HUES64 (cell line): Measurements from ENCODE around the gene CCDC124. TPM values are rescaled to one million over a fixed set of nuclear protein-coding genes. Genes with fewer than 3 reads are reported as not detected.
"Not testable (repeated sequence)": the region's sequence is repeated elsewhere in the genome, so short reads cannot be mapped to it uniquely, and the experiment has no call there.

Source experiments
- H3K27ac ChIP-seq: 2 replicates; pipeline ENCODE4 v1.7.0; 2013; ENCODE audit warnings: low read depth, low read length, inconsistent platforms
- H3K27me3 ChIP-seq: 2 replicates; pipeline ENCODE4 v1.6.1; 2013; ENCODE audit warnings: mild to moderate bottlenecking, low read length; ENCODE audit not compliant: insufficient read depth
- H3K36me3 ChIP-seq: 2 replicates; pipeline ENCODE4 v1.6.1; 2013; ENCODE audit warnings: mild to moderate bottlenecking, low read length; ENCODE audit not compliant: insufficient read depth
- H3K4me1 ChIP-seq: 2 replicates; pipeline ENCODE4 v1.6.1; 2013; ENCODE audit warnings: mild to moderate bottlenecking, low read length, moderate library complexity; ENCODE audit not compliant: insufficient read depth
- H3K4me3 ChIP-seq: 2 replicates; pipeline ENCODE4 v1.5.1; 2013; ENCODE audit warnings: mild to moderate bottlenecking, low read length, moderate library complexity
- H3K9ac ChIP-seq: 2 replicates; pipeline ENCODE4 v1.6.1; 2013; ENCODE audit warnings: mild to moderate bottlenecking, low read depth, low read length
- H3K9me3 ChIP-seq: 2 replicates; pipeline ENCODE4 v1.6.1; 2013; ENCODE audit warnings: low read depth, low read length; ENCODE audit not compliant: insufficient read depth
- WGBS: fragments of 150-250, 120-280 bp; methylation state at CpG from one replicate; pipeline ENCODE4 v1.1.7; 2013; ENCODE audit warnings: missing lambda C conversion rate; 5-methylcytosine and 5-hydroxymethylcytosine counted together
- polyA plus RNA-seq, 2 experiments: library from polyadenylated mRNA; stranded (reverse); fragments of 50-300 nt; gene quantifications; one replicate each; pipeline ENCODE4 v1.2.3, GENCODE V29; 2013

Gene CCDC124, protein sequence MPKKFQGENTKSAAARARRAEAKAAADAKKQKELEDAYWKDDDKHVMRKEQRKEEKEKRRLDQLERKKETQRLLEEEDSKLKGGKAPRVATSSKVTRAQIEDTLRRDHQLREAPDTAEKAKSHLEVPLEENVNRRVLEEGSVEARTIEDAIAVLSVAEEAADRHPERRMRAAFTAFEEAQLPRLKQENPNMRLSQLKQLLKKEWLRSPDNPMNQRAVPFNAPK
- 83.3 TPM for polyA plus RNA-seq (2013, experiment 1 of 2)
- 91.5 TPM for polyA plus RNA-seq (2013, experiment 2 of 2)

DNA sequence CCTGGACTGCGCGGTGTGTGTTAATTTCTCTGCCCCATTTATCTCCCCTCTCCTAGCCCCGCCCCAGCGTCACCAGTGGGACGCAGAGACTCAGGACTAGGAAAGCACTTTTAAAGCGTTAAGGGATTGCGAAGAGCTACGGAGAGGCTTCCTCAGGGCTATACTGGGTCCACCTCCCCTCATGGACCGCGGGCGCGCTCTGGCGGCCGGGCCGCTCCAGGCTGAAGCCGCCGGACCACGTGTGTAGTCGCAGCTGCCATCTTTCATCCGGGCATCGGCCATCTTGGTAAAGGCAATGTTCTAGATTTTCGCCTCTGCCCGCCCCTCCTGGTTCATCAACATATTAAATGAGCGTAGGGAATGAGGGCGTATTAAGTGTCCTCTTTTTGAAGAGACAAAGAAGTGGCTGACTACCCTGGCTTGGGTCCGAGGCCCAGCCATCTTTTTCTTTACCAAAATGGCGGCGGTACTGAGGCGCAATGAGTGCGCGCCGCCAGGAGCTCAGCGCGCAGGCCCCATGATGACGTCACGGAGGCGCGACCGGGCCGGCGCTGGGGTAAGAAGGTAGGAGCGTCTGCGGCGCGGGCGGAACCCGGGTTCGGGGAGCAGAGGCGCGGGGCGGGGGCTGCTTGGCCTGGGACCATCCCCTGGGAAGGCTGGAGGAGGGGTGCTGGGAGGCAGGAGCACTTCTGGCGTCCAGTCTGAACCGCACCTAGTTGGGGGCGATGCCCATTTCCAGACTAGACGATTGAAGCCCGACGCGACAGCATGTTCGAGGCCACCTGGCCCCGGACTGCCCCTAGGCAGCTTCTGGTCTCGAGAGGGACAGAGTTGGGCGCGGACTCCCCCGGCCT is at the start of gene CCDC124:
Gene CCDC124, plus strand, starts transcription at position 531 of the 854 bp plus-strand sequence. CDS start 3,406 bp downstream, outside the sequence.
- no peaks in the 10 kb centered on the region for H3K27me3 ChIP-seq
- H3K9ac ChIP-seq, result peak within 1 kb of the TSS; percentile 93
- H3K36me3 ChIP-seq, result peaks cover 9% of the 10 kb centered on the region; the same call in 1 of the 2 replicates
- peak within 1 kb of the TSS; percentile 93 for H3K4me3 ChIP-seq
- peaks cover 10% of the 10 kb centered on the region for H3K4me1 ChIP-seq
- peak within 1 kb of the TSS; percentile 96 for H3K27ac ChIP-seq
- under 1% methylated on average over 64 of the region's 64 CpGs for WGBS
- no peaks in the 10 kb centered on the region for H3K9me3 ChIP-seq

GRCh38 chr19:17883627-17884410 is 49.0 kb upstream of the CCDC124 start:
- Histone ChIP-seq H3K36me3 (no peaks in the 10 kb centered on the region), H3K9ac (no peak overlapping the region), H3K27me3 (no peaks in the 10 kb centered on the region), H3K9me3 (no peaks in the 10 kb centered on the region), H3K27ac (no peak overlapping the region), H3K4me3 (no peak overlapping the region), H3K4me1 (no peaks in the 10 kb centered on the region)
- WGBS, result 80% methylated on average over 33 of the region's 33 CpGs

- Histone ChIP-seq H3K36me3 (no peaks in the 10 kb centered on the region), H3K27me3 (no peaks in the 10 kb centered on the region), H3K9ac (no peak overlapping the region), H3K4me1 (no peaks in the 10 kb centered on the region), H3K27ac (no peak overlapping the region), H3K9me3 (no peaks in the 10 kb centered on the region), H3K4me3 (no peak overlapping the region)
- 87% methylated on average over 4 of the region's 7 CpGs for WGBS
Measured at GRCh38 chr19:17886515-17886914, 46.3 kb upstream of the CCDC124 start.

DNA sequence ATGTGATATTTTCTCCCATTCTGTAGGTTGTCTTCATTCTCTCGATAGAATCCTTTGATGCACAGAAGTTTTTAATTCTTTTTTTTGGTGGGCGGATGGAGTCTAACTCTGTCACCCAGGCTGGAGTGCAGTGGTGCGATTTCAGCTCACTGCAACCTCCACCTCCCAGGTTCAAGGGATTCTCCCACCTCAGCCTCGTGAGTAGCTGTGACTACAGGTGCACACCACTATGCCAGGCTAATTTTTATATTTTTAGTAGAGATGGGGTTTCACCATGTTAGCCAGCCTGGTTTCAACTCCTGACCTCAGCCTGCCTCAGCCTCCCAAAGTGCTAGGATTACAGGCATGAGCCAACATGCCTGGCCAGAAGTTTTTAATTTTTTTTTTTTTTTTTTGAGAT is 45.6 kb upstream of the CCDC124 start:
- H3K4me3 ChIP-seq, H3K9ac ChIP-seq, H3K27me3 ChIP-seq, H3K27ac ChIP-seq, H3K4me1 ChIP-seq, H3K9me3 ChIP-seq, H3K36me3 ChIP-seq: not testable (repeated sequence)
- 81% methylated on average over 4 of the region's 4 CpGs for WGBS

DNA sequence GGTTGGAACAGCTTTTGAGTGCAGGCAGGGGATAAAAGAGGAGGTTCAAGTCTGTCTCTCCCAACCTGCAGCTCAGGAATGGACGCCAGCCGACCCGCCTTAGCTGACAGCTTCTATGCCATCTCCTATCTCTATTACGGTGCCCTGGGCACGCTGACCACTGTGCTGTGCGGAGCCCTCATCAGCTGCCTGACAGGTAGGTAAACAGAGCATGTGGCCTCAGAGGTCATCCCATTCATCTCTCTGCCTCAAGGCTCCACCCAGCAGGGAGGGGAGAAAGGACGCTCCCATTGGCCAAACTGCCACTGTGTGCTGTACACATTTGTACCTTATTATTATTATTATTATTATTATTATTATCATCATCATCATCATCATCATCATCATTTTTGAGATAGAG is 44.6 kb upstream of the CCDC124 start:
- no peaks in the 10 kb centered on the region for H3K4me1 ChIP-seq
- H3K27me3 ChIP-seq, result no peaks in the 10 kb centered on the region
- no peak overlapping the region for H3K4me3 ChIP-seq
- no peaks in the 10 kb centered on the region for H3K9me3 ChIP-seq
- H3K36me3 ChIP-seq, result no peaks in the 10 kb centered on the region
- 77% methylated on average over 6 of the region's 7 CpGs for WGBS
- no peak overlapping the region for H3K27ac ChIP-seq
- no peak overlapping the region for H3K9ac ChIP-seq

DNA sequence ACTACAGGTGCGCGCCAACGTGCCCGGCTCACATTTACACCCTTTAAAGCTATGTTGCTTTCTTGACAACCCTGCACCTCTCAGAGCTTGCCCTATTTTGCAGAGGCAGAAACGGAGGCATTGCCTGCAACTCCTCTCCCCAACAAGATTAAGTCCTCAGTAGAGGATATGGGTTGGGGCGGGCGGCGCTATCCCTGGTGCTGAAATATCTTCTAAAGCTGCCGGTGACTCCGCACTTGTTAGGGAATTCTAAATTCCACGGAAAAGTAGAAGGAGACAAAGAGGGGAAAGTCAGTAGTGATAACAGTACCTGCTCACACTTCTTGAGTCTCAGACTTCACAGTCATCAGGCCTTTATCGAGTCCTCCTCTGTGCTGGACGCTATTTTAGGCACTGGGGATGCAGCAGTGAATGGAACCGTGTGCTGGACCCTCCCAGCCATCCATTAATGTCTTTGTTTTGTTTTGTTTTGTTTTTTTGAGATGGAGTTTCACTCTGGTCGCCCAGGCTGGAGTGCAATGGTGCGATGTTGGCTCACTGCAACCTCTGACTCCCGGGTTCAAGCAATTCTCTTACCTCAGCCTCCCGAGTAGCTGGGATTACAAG is 43.1 kb upstream of the CCDC124 start:
- Histone ChIP-seq H3K9me3 (no peaks in the 10 kb centered on the region), H3K27ac (no peak overlapping the region), H3K4me1 (no peaks in the 10 kb centered on the region), H3K36me3 (no peaks in the 10 kb centered on the region), H3K27me3 (no peaks in the 10 kb centered on the region), H3K9ac (no peak overlapping the region), H3K4me3 (no peak overlapping the region)
- WGBS, result 25% methylated on average over 17 of the region's 18 CpGs

GRCh38 chr19:17893766-17894165 is 39.0 kb upstream of the CCDC124 start:
- Histone ChIP-seq H3K27me3 (no peaks in the 10 kb centered on the region), H3K4me3 (no peak overlapping the region)

DNA sequence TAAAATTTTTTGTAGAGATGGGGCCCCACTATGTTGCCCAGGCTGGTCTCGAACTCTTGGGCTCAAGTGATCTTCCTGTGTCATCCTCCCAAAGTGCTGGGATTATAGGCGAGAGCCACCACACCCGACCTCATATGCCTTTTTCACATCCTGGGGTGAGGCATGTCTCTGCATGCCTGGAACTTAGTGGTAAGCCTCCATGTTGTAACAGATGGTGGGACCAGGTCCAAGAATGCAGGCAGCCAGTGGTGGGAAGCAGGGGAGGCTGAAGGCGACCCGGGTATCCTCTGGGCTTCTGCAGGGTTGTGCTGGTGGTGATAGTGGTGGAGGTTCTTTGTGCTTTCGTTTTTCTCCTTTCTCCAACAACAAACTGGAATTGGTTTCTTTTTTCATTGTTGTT is 30.1 kb upstream of the CCDC124 start:
- Histone ChIP-seq H3K27ac (no peak overlapping the region), H3K36me3 (no peaks in the 10 kb centered on the region), H3K9me3 (peaks cover 2% of the 10 kb centered on the region), H3K4me1 (no peaks in the 10 kb centered on the region), H3K9ac (no peak overlapping the region), H3K4me3 (no peak overlapping the region), H3K27me3 (no peaks in the 10 kb centered on the region)
- 92% methylated on average over 5 of the region's 6 CpGs for WGBS

More at GRCh38 chr19:17893766-17894165, 39.0 kb upstream of the CCDC124 start:
- Histone ChIP-seq H3K9me3 (no peaks in the 10 kb centered on the region), H3K9ac (no peak overlapping the region), H3K4me1 (no peaks in the 10 kb centered on the region), H3K27ac (no peak overlapping the region), H3K36me3 (no peaks in the 10 kb centered on the region)
- WGBS, result 86% methylated on average over 9 of the region's 9 CpGs

DNA sequence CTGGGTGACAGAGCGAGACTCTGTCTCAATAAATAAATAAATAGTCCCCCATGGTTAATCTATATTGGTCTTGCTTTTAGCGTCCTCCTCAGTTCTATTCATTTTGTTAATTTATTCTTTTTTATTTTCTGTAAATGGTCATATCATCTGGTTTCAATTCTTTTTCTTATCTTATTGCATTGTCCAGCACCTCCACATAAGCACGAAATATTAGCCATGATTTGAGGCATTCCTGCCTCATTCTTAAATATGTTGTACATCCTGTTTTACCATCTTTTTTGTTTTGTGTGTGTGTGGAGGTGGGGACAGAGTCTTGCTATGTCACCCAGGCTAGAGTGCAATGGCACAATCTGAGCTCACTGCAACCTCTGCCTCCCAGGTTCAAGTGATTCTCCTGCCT is 24.6 kb upstream of the CCDC124 start:
- Histone ChIP-seq H3K9me3 (peaks cover 9% of the 10 kb centered on the region), H3K9ac (no peak overlapping the region), H3K36me3 (no peaks in the 10 kb centered on the region)

DNA sequence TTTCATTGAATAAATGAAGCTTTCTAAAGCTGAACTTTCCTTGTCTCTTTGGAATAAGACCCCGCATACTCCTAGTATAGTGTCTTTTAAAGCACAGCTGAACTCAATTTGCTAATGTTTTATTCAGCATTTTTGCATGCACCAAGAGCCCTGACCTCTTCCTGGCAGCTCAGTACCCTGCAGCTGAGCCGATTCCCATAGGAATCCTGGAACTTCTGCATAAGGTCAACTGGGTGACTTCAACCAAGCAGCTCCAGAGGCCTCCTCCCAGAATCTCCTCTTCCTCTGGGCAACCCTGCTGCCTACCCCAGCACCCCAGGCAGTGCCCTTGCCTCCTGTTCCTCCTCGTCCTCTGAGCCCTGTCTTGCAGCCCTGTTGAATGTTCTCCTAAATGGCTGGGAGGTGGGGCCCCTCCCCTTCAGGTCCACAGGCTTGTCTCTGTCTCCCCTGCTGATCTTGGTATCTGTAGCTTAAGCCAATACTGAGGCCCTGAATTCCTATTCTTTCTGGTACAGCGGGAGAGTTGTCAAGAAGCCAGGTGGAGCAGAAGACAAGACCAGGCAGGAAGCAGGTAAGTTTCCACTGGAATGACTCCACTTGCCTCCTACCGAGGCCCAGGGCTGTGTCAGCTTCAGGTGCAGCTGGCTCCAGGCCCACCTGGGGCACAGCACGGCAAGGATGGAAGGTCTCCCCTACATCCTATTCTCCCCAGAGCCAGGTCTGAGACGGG is 23.6 kb upstream of the CCDC124 start:
- 61% methylated on average over 7 of the region's 7 CpGs for WGBS
- H3K27ac ChIP-seq, result peak overlapping the region; percentile 37; the same call in 1 of the 2 replicates
- H3K36me3 ChIP-seq, result no peaks in the 10 kb centered on the region
- H3K4me3 ChIP-seq, result no peak overlapping the region
- no peaks in the 10 kb centered on the region for H3K4me1 ChIP-seq
- H3K9me3 ChIP-seq, result peaks cover 9% of the 10 kb centered on the region
- no peak overlapping the region for H3K9ac ChIP-seq
- H3K27me3 ChIP-seq, result no peaks in the 10 kb centered on the region

More for the DNA sequence above, 24.6 kb upstream of the CCDC124 start:
- H3K27me3 ChIP-seq, result no peaks in the 10 kb centered on the region
- no peak overlapping the region for H3K27ac ChIP-seq
- no peak overlapping the region for H3K4me3 ChIP-seq
- 82% methylated on average over 1 of the region's 3 CpGs for WGBS
- no peaks in the 10 kb centered on the region for H3K4me1 ChIP-seq
